ENCODE data around the gene SDK1.

SDK1 gene

DNA sequence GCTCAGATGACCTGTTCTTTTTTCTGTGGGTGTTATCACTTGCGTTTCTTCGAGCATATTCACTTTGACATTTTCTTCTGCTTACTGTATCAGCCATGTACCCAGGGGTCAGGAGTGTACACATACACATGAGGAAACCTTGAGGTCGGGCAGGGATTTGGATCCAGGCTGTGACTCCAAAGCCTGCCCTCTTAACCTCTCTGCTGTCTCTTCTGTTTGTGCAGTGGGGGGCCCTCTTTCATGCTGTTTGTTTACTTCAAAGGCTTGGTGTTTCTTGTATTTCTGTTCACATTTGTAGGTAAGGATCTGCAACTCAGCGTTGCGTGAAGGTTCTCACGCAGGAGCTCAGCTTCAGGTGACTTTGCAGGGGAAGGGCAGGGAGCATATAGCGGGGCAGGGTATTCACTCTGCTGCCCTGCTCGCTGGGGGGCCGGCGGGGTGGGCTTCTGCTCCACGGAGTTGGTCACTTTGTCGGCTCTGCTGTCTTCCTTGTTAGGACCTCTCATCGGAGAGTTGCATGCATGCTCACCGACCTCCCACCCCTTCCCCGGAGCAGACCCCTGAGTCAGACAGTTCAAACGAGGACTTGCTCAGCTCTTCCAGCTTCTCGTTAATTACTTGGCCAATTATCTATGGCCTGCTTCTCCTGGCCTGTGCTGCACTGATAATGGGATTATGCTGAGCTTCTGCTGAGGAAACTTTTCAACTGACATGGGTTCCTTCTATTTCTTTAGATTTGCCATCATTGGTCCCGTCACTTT is 77.5 kb downstream of the SDK1 start:
- Histone ChIP-seq H3K4me3 (no peak overlapping the region), H3K27ac (no peak overlapping the region)
- no peak for DNase-seq (ENCODE audit: low spot score)
- TF ChIP-seq CTCF (IDR thresholded peaks at IDR 0.05), result no peak

DNA sequence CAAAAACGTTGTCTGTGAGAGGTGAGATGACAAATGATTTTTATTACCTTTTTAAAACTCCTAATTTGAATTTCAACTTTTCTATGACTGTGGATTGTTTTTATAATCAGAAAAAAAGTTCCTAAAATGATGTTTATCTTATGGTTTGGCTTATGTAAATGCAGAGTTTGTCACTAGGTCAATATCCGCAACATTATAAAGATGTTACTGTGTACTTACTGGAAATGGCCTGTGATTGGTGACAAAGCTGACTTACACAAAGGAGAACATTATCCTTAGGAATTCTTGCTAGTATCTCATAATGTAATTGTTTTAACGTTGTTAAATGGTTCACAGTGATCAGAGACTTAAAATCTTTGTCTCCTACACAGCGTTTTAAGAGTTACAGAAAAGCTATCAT is 79.0 kb downstream of the SDK1 start:
- H3K4me3 ChIP-seq, result no peak overlapping the region
- no peak for DNase-seq (ENCODE audit: low spot score)
- no peak for TF ChIP-seq CTCF (IDR thresholded peaks at IDR 0.05)
- H3K27ac ChIP-seq, result no peak overlapping the region

DNA sequence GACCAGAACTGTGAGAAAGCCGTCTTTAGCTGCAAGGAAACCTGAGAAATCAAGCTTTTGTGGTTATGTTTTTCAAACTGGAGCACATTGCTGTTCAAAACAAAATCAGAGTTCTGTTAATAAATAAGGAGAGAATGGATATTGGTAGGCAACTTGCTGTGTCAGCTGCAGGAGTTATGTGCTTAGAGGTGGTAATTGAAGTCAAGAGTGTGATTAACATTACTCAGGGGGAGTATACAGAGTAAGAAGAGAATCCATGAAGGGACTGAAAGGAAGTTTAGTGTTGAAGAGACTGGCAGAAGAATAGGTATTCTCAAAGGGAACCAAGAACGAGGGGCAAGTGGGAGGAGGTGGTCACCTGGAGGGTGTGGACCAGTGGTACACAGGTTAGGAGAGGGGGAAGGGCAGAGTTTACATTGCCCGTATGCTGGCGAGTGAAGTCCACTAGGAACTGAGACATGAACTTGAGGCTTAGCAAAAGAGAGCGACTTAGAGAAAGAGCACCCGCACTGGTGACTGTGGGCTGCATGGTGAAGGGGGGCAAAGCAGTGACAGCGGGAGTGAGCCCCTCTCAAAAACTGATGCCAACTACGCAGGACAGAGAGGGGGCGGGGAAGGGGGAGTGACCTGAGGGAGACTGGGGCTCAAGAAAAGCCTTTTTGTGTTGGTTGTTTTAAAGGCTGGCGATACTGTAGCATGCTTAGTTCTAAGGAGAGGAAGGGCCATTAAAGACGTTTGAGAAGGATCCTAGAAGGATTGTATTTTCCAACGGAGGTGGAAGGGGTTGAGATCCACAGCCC is 80.0 kb downstream of the SDK1 start:
- Histone ChIP-seq H3K4me3 (no peak overlapping the region), H3K27ac (no peak overlapping the region)
- TF ChIP-seq CTCF (IDR thresholded peaks at IDR 0.05), result no peak
- DNase-seq (ENCODE audit: low spot score), result no peak

- H3K4me3 ChIP-seq, result no peak overlapping the region
- DNase-seq (ENCODE audit: low spot score), result no peak
- H3K27ac ChIP-seq, result no peak overlapping the region
- TF ChIP-seq CTCF (IDR thresholded peaks at IDR 0.05), result no peak
These were observed 85.6 kb downstream of the SDK1 start for GRCh38 chr7:3386423-3387190.

GRCh38 chr7:3393862-3394261 is 92.8 kb downstream of the SDK1 start:
- Histone ChIP-seq H3K27ac (no peak overlapping the region), H3K4me3 (no peak overlapping the region)
- no peak for TF ChIP-seq CTCF (IDR thresholded peaks at IDR 0.05)
- no peak for DNase-seq (ENCODE audit: low spot score)

DNA sequence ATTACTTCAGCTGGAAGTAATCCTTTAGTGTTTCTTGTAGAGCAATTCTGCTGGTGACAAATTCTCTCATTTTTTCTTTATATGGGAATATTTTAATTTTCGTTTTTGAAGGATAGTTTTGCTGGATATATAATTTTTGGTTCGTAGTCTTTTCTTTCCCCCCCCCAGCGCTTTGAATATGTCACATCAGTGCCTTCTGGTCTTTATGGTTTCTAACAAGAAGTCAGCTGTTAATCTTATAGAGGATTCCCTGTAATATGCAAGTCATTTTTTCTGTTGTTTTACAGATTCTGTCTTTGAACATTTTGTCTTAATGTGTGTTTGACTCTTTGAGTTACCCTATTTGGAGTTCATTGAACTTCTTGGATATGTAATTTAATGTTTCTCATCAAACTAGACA is 96.3 kb downstream of the SDK1 start:
- Histone ChIP-seq H3K27ac (no peak overlapping the region), H3K4me3 (no peak overlapping the region)
- no peak for TF ChIP-seq CTCF (IDR thresholded peaks at IDR 0.05)
- no peak for DNase-seq (ENCODE audit: low spot score)
